ENCODE measurements around the gene NALF2.

GRCh38 chrX:69469975-69470374, 34.2 kb upstream of the NALF2 start:
- no peak for TF ChIP-seq CTCF (IDR thresholded peaks at IDR 0.05; ENCODE audit: borderline replicate concordance, extremely low read depth, low read length, poor library complexity, severe bottlenecking)
- no peak for TF ChIP-seq EZH2 (IDR thresholded peaks at IDR 0.05; ENCODE audit: borderline replicate concordance, low read depth, low read length, severe bottlenecking)

All from DND-41 (cell line).